NCI-H1092 treated with DMSO at 0.1 percent for 48 hours (cell line): ENCODE measurements around the gene TLL2.

ENCODE experiments used
- DNase-seq: peaks from one replicate; lab custom pipeline; 2025; lab: John Stamatoyannopoulos, UW

TLL2 gene

DNA sequence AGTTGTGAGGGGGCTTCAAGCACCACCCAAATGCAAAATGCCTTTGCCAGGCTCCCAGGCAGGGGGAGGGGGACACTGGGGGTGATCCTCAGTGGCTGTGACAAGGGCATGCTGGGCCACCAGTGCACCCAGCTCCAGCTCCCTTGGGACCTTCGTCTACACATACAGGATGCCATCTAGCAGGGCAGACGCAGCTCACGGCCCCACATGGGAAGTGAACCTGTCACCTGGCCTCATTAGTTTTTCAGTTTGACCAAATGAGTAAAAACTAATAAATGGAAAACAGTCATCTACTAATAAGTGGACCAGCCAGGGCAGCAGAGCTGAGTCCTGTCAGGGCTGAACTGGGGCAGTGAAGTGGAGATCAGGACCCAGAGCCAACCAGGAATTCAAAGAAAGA, 50.2 kb downstream of the TLL2 start:
- DNase-seq = no peak

DNA sequence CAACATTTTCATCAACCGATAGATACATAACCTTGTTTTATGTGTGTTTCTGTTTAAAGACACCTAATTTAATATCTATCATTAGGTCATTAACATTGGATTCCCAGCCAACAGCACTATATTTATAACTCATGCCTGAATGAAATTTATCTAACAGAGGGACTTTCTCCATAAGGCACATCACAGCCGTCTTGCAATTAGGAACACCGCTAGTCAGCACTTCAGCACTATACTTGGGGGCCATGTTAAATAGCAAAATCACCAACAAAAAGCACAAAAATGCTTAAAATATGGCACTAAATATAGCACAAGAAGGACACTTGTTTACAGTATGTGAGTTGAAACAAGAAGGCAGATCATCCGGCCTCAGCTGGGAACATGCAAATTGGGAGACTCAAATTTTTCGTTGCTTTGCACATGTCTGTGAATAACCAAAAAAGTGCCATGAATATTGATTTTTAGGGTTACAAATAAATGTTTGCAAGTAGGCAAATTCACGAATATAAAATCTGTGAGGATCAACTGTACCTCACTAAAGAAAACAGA, 51.0 kb downstream of the TLL2 start:
- DNase-seq = no peak

DNA sequence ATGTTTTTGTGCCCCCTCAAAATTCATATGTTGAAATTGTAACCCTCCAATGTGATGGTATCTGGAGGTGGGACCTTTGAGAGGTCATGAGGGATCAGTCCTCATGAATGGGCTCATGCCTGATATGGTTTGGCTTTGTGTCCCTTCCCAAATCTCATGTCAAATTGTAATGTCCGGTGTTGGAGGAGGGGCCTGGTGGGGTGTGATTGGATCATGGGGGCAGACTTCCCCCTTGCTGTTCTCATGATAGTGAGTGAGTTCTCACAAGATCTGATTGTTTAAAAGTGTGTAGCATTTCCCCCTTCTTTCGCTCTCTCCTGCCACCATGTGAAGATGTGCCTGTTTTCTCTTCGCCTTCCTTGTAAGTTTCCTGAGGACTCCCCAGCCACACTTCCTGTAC, 53.4 kb downstream of the TLL2 start:
- no peak for DNase-seq

DNA sequence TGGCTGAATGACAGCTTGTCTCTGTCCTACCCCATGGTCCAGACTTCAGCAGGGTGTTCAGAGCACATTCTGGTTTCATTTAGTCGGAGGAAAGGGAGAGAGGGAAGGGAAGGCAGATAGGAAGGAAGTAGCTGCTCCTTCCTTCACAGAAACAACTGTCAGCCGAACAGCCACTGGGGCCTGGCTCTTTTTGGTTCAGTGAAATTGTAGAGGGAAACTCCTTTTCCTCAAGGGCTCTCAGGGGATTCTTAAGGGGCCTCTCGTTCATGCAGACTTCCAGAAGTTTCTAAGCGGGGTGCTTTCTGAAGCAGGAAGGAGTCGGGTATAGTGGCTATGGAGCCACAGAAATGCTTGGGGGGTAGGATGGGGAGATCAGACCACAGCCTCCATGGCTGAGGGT, 56.4 kb downstream of the TLL2 start:
- DNase-seq = no peak

DNA sequence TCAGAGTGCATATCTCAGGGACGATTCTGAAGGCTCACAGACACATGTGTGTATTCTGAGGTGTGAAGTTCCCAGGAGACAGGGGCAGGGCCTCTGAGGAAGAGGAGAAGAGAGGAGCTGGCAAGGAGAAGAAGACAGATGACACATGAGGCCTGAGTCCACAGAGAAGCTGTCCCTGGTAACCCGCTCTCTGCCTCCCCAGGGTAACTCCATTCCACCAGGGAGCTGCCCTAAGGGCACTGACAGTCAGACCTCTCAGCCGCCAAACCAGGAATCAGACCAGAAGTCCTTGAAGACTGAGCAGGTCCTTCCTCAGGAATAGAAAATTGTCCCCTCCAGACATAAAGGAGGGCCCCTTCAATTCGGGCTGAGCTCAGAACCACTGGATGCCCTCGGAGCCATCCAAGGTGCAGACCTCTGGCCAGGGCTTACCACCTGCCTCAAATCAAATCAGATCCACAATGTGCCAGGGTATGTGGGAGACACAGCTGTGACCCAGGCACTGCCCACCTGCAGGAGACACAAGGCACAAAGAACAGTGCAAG, 57.4 kb downstream of the TLL2 start:
- DNase-seq = no peak

DNA sequence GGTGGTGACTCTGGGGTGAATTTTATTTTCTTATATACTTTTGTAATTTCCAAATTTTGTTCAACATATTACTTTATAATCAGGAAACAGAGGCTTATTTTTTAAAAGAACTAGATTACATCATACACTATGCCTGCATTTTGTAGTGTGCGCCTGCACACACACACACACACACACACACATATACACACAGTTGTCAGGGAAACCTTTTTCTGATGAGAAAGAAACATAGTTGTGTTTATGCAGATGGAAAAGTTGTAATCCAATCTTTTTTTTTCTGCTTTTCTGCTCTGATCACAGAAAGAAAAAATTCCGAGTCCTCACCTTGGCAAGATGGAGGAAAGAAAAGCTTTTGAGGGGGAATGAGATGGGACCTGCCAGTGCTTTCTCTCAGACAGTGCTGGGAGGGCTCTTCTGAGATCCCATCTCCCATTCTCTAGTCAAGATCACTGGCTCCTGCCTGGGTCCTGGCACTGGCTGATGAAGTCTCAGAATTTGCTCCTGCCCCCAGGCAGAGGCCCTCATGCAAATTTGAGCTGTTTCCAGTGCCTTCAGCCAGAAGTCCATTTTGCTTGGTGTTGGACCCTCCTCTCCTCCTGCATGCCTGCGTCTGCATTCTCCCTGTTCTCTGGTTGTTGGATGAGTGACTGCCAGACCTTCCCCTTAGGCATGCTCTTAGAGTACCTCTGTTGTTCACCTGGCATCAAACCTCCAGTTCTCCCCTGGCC, 59.7 kb downstream of the TLL2 start:
- no peak for DNase-seq

DNA sequence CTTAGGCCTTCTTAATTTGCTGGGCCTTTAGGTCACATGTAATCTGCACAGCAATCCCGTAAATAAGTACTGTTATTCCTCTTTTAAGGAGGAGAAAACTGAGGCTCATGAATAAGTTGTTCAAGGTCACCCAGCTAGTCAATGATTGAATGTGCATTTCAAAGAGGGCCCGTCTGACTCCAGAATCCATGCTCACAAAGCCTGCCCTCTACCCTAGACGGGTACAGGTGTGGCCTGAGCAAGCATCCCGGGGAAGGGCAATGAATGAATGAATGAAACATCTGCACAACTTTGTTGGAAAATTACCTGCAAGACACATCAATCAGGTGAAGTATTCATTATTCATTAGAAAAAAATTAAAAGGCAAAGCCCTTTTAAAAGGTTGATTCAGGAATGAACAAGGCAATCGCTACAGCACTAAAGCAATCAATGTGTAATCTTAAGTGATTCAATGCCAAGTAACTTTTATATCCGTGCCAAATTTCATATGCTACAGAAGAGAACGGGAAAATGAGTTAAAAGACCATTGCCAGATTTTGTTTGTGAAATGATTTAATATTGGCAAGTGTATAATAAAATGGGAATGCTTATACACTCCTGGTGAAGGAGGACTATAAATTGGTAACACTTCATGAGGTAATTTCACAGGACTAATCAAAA, 61.1 kb downstream of the TLL2 start:
- DNase-seq = no peak

DNA sequence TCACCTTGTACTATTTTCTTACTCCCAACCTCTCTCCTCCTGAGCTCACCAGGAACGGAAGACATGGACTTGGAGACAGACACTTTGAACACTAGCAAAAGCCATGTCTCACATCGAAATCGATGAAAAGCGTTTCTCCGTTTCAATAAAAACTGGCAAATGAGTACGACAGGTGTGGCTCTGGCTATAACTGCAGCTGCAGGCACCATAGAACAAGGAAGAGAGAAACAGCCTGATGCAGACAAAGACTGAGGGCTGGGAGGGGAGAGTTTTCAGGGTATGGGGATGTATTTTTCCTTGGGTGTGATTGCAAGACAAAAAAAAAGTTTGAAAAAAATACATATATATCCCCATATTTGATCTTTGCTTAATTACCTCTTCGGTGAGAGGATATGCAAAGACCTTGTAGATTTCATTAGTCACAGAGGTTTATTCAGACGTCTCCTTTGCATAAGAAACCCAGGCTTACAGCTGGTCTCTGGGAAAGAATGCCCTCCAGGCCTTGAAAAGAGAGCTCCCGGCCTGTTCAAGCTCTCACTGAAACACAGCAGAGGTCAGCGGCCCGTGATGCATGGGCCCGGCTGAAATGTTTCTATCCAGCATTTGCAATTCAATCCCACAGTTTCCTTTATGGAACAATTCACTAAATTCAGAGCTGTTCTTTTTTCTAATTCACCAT, 63.1 kb downstream of the TLL2 start:
- DNase-seq = peak; percentile 1

DNA sequence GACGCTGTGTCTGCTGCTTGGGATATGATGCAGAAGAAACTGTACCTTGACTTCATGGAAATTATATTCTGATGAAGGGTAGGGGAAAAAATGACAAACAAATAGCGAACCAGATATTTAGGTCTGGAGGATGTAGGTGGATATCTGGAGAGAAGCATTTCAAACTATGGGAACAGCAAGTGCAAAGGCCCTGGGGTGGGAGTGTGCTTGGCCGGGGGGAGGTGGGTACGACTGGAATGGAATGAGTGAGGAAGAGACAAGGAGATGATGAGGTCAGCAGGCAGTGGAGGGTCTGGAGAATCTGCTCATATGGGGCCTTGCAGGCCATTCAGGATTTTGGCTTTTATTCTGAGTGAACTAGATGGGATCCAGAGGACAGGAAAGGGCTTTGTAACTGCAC, 65.2 kb downstream of the TLL2 start:
- DNase-seq = no peak

DNA sequence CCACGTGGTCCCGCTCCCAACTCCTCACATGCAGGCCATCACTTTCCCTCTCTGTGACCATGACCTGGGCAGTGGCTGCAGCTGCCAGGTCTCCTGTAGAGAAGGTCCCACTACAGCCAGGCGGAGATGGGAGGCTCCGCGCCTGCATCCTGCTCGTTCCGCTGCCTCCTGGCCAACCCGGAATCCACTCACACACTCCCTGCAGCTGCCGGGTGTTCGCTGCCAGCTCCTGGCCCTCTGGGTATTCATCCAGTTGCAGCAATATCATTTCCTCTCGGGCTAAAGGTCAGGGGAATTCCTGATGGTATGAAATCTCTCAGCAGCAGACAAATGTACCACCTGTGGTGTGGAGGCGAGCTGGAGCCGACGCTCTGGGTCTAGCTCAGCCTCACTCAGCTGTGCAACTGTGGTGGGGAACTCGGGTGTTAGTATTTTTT, 65.7 kb downstream of the TLL2 start:
- DNase-seq = no peak

DNA sequence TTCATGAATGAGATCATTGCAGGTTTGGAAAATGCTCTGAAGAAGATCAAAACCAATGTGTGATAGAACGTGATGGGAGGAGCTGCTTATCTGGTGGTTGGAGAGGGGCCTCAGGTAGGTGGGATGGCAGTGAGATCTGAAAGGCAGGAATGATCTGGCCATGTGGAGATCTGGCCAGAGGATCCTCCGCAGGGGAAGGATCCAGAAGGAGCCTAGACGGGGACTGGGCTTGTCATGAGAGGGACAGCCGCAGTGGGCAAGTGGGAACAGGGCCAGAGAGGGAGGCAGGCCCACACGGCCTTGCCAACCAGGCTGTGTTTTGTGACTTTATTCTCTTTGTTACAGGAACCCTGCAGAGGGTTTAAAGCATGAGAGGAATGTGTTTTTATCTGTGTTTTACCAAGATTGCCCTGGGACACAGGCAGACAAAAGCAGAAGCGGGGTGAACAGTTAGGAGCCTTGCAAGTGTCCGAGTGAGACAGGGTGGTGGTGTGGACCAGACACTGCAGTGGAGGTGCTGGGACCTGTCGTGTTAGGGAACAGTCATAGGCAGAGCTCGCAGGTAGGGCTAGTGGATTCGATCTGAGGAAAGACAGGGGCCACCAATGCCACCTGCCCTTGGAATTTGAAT, 66.6 kb downstream of the TLL2 start:
- no peak for DNase-seq

DNA sequence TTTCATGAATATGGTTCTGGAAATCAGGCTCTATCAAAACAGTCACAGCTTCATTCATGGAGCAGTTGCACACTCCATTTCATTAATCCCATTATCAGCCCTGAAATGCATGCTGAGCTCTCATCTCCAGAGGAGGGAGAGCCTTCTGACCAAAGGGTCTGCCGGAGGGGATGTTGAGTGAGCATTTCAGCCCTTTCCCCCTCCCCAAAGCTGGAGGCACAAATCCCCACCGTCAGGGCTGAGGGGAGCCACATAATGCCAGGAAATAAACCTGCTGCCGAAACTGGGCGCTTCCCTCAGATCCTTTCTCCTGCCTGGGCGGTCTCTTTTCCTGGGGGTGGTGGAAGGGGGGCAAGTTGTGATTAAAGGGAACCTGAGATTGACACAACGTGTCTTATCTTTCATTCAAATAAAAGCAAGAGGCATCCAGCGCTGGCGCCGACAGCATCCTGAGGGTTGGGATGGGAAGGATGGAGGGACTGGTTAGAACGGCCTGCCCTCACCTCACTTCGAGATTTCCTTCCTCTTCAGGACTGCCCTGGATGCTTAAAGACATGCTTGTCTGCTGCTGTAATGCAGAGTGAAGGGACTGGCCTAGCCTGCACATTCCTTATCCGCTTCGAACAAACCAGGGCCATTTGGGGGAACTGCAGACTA, 71.6 kb downstream of the TLL2 start:
- DNase-seq = no peak

DNA sequence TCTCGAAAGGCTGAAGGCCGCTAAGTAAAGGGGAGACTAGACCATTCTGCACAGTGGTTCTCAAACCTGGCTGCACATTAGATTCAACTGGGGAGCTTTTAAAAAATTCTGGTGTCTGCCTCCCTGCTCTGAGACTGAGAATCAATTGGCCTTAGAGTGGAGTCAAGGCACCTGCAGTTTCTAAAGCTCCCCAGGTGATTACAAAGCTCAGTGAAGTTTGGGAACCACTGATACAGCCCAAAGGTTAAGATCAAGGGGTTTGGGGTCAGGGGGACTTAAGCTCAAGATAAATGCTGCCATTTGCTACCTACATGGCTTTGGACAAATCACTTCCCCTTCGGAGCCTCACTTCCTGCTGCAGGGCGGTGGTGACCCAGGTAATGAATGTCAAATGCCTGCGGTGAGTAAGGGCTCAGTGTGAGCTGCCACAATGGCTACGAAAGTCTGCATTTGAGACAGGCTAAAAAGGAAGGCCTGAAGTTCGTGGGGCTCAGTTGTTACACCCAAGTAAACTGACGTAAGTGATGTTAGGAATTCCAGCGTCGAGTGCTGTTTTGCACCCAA, 72.3 kb downstream of the TLL2 start:
- DNase-seq = no peak

DNA sequence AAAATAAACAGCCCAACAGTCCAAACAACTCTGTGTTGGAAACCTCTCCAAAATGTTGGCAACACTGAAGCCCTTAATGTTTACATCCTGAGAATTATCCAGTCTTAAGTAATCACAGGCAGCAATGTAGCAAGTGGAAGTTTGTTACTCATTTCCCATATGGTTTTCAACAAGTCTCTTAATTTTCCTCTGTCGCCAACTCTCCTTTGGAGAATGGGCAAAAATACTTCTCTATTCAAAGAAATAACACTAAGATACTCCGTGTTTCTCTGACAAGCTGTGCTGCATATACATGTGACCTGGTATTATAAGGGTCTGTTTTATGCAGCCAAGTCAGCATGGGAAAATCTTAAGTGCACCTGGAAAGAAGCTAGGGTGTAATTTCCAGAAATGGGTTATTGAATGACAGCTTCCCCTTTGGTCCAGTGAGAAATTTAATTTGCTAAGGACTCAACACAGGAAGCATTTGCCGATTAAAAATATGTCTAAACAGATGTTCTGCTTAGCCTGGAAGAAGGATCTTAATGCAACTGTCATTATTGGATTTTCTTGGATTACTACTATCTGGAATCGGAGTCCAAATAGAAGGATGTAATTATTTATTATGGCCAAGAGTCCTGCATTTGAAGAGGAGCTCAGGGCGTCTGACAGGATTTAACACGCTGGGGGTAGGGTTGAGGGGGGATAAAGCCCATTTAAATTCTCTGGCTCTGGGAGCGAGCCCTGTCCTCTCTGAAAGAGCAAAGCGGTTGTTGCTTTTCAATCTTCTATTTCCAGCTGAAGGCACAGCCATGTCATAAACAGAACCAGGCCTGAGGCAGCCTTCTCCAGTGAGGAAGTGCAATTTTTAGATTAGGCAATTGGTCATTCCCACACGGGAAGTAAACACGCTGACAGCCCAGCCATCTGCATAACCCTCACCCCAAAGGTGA, 73.1 kb downstream of the TLL2 start:
- no peak for DNase-seq

DNA sequence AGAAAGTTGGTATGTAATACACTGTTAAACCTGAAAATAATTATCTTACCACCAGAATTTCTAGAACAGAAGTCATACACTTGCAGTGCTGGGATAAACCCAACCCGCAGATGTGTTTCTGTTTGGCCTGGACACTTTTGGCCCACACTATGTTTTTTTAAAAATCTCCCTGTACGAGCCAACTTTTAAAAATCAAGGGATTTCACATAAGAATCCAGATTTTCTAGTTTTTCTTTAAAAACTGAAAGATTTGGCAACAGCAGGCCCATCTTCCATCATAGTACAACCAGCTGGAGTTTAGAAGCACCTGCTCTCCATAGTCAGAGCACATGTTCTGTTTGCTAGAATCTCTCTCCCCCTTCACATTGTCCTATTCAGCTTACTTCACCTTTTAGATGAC, 74.0 kb downstream of the TLL2 start:
- DNase-seq = no peak

DNA sequence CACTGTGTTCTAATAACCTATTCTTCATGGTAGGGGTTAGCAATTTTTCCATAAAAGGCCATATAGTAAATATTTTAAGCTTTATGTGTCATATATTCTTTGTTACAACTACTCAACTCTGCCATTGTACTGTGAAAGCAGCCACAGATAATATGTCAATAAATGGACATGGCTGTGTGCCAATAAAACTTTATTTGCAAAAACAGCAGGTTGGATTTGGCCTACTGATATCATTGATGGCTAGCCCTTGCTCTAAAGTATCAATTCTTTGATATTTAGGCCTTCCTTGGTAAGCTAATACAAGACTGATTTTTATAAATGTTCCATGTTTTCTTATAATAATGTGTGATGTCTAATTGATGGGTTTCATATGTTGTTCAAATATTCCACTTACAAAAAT, 77.7 kb downstream of the TLL2 start:
- no peak for DNase-seq

DNA sequence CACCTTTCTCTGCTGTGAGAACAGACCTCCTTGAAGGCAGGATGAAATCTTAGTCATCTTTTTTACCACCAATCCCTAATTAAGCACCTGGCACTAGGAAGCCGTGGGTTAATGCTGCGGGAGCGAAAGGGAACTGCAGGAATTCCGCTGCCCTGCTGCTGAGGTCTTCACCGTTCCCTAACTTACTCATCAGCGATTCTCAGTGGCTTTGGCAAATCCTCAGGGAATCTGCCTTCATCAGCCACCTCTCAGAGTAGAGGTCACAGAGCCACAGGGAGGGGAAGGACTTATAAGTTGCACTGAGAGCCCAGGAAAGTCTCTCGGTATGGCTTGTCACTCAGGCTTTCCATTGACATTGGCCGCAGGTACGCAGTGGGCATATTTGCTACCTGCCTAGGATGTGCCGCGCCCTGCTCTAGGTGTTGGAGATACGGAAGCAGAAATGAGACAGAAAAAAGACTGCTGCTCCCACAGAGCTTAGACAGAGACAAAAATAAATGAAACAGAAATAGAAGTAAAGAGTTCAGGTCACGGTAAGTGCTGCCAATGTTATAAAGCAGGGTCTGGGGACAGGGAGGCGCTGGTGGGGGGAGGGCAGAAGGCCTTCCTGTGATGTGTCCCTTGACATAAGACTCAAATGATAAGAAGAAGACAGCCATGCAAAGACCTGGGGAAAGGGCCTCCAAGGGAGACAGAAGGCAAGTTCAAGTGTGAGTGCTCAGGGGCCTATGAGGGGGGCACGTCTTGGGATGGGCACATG, 82.3 kb downstream of the TLL2 start:
- no peak for DNase-seq

DNA sequence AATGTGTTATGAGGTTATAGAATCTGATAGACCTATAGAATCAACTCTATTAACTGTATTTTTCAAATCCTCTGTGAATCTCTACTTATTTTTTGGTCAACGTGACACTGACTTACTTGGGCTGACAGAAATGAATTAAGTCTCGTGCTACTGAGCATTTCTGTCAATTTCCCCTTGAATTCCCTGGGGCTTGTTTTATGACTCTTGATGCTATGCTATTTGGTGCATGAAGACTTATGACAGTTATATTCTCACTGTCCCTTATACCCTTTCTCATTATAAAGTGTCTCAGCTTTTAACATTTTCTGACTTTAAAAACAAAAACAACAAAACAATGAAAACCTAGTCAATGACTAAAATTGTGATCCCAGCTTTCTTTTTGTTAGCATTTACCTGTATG, 86.4 kb downstream of the TLL2 start:
- no peak for DNase-seq

DNA sequence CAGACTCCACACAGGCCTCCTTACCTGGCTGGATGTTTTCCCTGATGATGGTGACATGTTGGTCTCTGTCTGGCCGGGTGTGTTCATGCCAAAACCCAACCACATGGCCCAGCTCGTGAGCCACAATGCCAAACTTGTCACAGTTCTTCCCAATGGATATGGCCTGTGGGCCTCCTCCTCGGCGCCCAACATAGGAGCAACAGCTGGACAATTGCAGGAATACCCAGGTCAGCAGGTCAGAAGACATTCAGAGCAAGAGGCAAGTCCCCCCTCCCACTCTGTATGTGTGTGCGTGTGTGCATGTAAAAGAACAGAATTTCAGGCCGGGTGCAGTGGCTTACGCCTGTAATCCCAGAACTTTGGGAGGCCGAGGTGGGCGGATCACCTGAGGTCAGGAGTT, 91.2 kb downstream of the TLL2 start:
- no peak for DNase-seq

DNA sequence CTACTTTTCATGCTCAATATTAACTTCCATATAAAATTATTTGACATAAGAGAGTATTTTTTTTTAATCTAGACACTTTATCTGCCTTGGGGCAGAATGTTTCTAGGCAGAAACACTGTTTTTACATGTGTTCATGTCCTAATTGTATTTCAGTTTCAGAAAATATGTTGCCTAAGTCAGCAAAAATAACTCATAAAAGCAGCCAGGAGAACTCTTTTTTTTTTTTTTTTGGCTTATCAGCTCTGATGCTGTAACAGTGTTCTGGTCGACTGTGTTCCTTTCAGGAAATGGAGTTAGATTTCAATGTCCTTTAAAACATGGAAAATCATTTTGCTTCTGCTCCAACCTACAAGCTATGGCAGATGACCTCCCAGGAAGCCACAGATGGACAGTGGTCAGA, 91.7 kb downstream of the TLL2 start:
- DNase-seq = no peak
